SK-N-SH treated with all-trans-retinoic acid at 6 μM for 48 hours (cell line): ENCODE measurements around the gene RERE.

Experiments used
- ATAC-seq: fragments of 200-7000 bp; cut with Tn5 transposase; 3 replicates; pipeline ENCODE4 v1.9.1; 2020; ENCODE audit warnings: mild to moderate bottlenecking, moderate library complexity
- ARNTL ChIP-seq: fragments of 450-650 bp; formaldehyde crosslinking; IDR thresholded peaks from 2 replicates; pipeline ENCODE4 v1.5.0; 2020; ENCODE audit warnings: low read depth, mild to moderate bottlenecking, moderate library complexity, borderline replicate concordance
- BACH2 ChIP-seq: fragments of 250-450 bp; sonication (Bioruptor Pico); IDR thresholded peaks from 2 replicates; pipeline ENCODE4 v1.9.0; 2021; ENCODE audit warnings: mild to moderate bottlenecking, borderline replicate concordance
- CREB5 ChIP-seq: fragments of 250-450 bp; sonication (Bioruptor Pico); IDR thresholded peaks from 2 replicates; pipeline ENCODE4 v1.5.1; 2020; ENCODE audit warnings: low read depth, mild to moderate bottlenecking, moderate library complexity
- CSDC2 ChIP-seq: fragments of 250-450 bp; sonication (Bioruptor Pico); IDR thresholded peaks from 2 replicates; pipeline ENCODE4 v1.5.0; 2020; ENCODE audit warnings: mild to moderate bottlenecking, moderate library complexity
- ESRRG ChIP-seq: fragments of 250-450 bp; sonication (Bioruptor Pico); IDR thresholded peaks from 2 replicates; pipeline ENCODE4 v1.6.1; 2021; ENCODE audit warnings: mild to moderate bottlenecking
- GLIS3 ChIP-seq: fragments of 250-450 bp; sonication (Bioruptor Pico); IDR thresholded peaks from 2 replicates; pipeline ENCODE4 v1.5.0; 2020; ENCODE audit warnings: mild to moderate bottlenecking, moderate library complexity
- ISL1 ChIP-seq: fragments of 250-450 bp; sonication (Bioruptor Pico); IDR thresholded peaks from 2 replicates; pipeline ENCODE4 v2.1.2; 2022; ENCODE audit warnings: mild to moderate bottlenecking, moderate library complexity
- OSR1 ChIP-seq: fragments of 250-450 bp; sonication (Bioruptor Pico); IDR thresholded peaks from 2 replicates; pipeline ENCODE4 v1.8.0; 2022; ENCODE audit warnings: moderate library complexity, mild to moderate bottlenecking, inconsistent platforms
- PATZ1 ChIP-seq: fragments of 250-450 bp; sonication (Bioruptor Pico); IDR thresholded peaks from 2 replicates; pipeline ENCODE4 v1.8.0; 2020; ENCODE audit warnings: mild to moderate bottlenecking, moderate library complexity, borderline replicate concordance
- PPARA ChIP-seq: fragments of 250-450 bp; sonication (Bioruptor Pico); IDR thresholded peaks from 2 replicates; pipeline ENCODE4 v1.5.0; 2020; ENCODE audit warnings: mild to moderate bottlenecking, borderline replicate concordance
- SNAI2 ChIP-seq: fragments of 250-450 bp; sonication (Bioruptor Pico); IDR thresholded peaks from 2 replicates; pipeline ENCODE4 v1.5.0; 2020; ENCODE audit warnings: mild to moderate bottlenecking, moderate library complexity
- TCF4 ChIP-seq: fragments of 250-450 bp; sonication (Bioruptor Pico); IDR thresholded peaks from 2 replicates; pipeline ENCODE4 v1.8.0; 2021; ENCODE audit warnings: mild to moderate bottlenecking, moderate library complexity, borderline replicate concordance
- TOX ChIP-seq: fragments of 250-450 bp; sonication (Bioruptor Pico); IDR thresholded peaks from 2 replicates; pipeline ENCODE4 v1.8.0; 2021; ENCODE audit warnings: mild to moderate bottlenecking, moderate library complexity, borderline replicate concordance
- TSHZ2 ChIP-seq: fragments of 250-450 bp; sonication (Bioruptor Pico); IDR thresholded peaks from 2 replicates; pipeline ENCODE4 v1.5.0; 2020; ENCODE audit warnings: mild to moderate bottlenecking, moderate library complexity
- ZC3H10 ChIP-seq: fragments of 250-450 bp; sonication (Bioruptor Pico); IDR thresholded peaks from 2 replicates; pipeline ENCODE4 v1.5.1; 2021; ENCODE audit warnings: mild to moderate bottlenecking, moderate library complexity
- ZFP30 ChIP-seq: fragments of 450-650 bp; formaldehyde crosslinking; IDR thresholded peaks from 2 replicates; pipeline ENCODE4 v1.5.0; 2022; ENCODE audit warnings: mild to moderate bottlenecking, moderate library complexity
- ZNF565 ChIP-seq: fragments of 450-650 bp; formaldehyde crosslinking; conservative IDR thresholded peaks from 2 replicates; pipeline ENCODE4 v1.5.0; 2020; ENCODE audit warnings: low read depth, mild to moderate bottlenecking, moderate library complexity
- ZNF70 ChIP-seq: fragments of 450-650 bp; formaldehyde crosslinking; IDR thresholded peaks from 2 replicates; pipeline ENCODE4 v1.5.0; 2020; ENCODE audit warnings: mild to moderate bottlenecking, moderate library complexity
- ZNF8 ChIP-seq: fragments of 450-650 bp; formaldehyde crosslinking; IDR thresholded peaks from 2 replicates; pipeline ENCODE4 v1.5.0; 2020; ENCODE audit warnings: mild to moderate bottlenecking, moderate library complexity

RERE gene

GRCh38 chr1:8814865-8815264, 2.6 kb downstream of the RERE start:
- no peak for ATAC-seq
- TF ChIP-seq PATZ1 (CRISPR knock-in tag) (no peak), ZNF565 (CRISPR knock-in tag) (no peak), CREB5 (CRISPR knock-in tag) (no peak), ZNF8 (CRISPR knock-in tag) (no peak), ZFP30 (CRISPR knock-in tag) (no peak), GLIS3 (CRISPR knock-in tag) (no peak), ESRRG (no peak), BACH2 (CRISPR knock-in tag) (no peak), PPARA (CRISPR knock-in tag) (no peak), SNAI2 (CRISPR knock-in tag) (no peak), TSHZ2 (CRISPR knock-in tag) (no peak)

- TF ChIP-seq TSHZ2 (CRISPR knock-in tag), result no peak
- no peak for ATAC-seq
Observed at GRCh38 chr1:8813991-8814390, 3.4 kb downstream of the RERE start.

GRCh38 chr1:8813016-8813763, 4.2 kb downstream of the RERE start:
- TF ChIP-seq ZNF70 (no peak), ZFP30 (CRISPR knock-in tag) (no peak), PATZ1 (CRISPR knock-in tag) (no peak), ISL1 (CRISPR knock-in tag) (no peak), CSDC2 (no peak), SNAI2 (CRISPR knock-in tag) (no peak), ZNF8 (CRISPR knock-in tag) (no peak), TOX (CRISPR knock-in tag) (no peak), GLIS3 (CRISPR knock-in tag) (no peak), TCF4 (CRISPR knock-in tag) (no peak), ESRRG (no peak), CREB5 (CRISPR knock-in tag) (no peak), OSR1 (no peak), ZC3H10 (CRISPR knock-in tag) (no peak), ARNTL (CRISPR knock-in tag) (no peak)
- ATAC-seq, result no peak
